NCI-H1694 treated with DMSO at 0.1 percent for 48 hours (cell line): ENCODE data around the gene SMIM29.
A peak's percentile ranks its signal among the peaks of the same experiment; 100 is the strongest.

ENCODE experiments used
- DNase-seq: peaks from one replicate; lab custom pipeline; 2025; lab: John Stamatoyannopoulos, UW

Gene SMIM29

DNA sequence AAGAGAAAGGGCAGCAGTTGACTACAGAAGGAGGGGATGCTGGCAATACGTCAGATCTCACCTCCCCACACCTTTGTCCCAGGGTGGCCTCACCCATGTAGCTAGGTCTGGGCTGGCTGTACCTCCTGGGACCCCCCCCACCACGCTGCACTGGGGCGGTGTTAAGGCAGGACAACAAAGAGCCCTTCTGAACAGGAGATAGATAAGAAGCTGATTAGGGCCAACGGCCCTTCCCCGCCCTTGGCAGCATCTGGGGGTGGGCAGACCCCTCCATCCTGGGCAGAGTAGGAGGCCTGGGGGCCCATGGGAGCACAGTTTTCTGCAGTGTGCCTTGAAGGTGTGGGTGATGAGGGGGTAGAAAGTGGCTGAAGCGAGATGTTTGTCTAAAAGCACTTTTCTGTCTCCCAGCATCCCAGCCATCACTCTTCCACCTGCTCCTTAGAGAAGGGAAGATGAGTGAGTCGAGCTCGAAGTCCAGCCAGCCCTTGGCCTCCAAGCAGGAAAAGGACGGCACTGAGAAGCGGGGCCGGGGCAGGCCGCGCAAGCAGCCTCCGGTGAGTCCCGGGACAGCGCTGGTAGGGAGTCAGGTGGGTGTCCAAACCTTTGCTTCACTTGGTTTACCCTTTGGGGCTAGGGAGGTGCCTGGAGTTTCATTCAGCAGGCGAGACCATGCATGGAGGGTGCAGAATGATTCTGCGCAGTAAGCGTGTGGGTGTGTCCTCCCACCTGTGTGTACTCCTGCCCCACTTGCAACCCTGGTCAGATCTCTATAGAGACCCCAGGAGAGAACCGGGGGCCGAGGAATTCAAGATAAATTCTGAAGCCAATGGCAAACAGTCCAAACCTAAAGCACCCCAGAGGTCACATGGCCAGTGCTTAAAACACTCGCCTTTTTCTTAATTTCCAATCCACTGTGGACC is 8.2 kb downstream of the SMIM29 start:
- DNase-seq: no peak

DNA sequence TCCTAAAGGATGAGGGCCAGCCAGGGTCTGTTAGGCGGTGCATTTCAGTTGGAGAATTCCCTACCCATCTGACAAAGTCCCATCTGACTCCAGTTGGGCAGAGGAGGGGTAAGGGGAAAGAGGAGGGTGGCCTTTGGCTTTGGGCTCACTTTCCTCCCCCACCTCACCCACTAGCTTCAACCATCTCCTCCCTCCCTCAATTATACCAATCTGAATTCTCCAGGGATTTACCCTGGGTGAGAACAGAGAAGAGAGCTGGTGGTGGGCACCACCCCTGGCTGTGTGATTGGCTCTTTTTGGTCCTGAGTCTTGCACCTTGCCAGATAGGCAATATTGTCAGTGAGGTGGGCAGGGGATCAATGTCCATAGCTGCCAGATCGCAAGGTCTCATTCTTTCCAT is 8.9 kb downstream of the SMIM29 start:
- no peak for DNase-seq

DNA sequence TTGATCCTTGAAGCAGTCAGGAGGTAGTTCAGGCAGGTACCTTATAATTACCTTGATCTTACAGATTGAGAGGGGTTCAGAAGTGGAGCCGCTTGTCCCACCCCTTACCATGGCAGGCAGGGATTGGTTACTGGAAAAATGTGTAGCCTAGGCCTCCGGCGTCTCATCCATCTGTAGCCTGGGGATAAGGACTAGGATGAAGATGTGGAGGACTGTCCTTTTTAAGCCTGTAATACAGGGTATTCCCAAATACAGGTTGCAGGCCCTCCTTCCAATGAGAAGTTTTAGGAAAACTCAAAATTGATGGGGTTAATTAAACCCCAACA is 9.3 kb downstream of the SMIM29 start:
- DNase-seq: no peak

DNA sequence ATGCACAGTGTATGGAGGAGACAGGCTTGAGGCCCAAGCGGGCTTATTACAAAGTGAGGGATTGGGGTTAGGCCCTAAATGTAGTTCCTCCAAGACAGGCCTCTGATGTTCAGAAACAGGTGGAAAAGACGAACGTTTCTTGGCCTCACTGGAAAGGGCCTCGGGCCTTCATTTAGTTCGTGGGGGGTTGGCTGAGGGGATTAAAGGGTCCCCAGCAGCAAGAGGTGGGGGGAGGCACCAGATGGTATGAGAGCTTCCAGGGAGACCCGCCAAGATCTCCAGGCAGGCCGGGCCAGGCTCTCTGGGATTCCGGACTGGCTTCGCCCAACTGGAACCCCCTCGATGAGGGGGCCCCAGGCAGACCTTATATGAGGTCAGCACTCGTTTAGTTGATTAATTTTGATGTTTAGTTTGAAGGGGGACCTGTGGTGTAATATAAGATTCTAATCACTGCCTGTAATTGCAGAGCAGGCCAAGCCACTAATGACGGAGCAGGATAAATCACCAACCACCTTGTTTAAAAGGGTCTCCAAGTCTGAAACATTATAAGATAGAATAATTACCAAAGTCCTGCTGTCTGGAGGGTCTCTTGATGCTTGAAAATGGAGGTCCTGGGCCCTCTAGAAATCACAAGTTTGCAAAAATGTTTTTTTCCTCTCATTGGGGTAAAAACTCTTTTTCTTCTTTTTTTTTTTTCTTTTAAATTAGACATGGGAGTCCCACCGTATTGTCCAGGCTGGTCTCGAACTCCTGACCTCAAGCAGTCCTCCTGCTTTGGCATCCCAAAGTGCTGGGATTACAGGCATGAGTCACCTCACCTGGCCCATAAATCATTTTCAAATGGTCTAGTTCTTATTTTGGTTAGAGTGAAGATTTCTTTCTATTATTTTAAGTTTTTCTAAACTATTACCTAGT is 10.0 kb downstream of the SMIM29 start:
- peak; percentile 41 for DNase-seq

DNA sequence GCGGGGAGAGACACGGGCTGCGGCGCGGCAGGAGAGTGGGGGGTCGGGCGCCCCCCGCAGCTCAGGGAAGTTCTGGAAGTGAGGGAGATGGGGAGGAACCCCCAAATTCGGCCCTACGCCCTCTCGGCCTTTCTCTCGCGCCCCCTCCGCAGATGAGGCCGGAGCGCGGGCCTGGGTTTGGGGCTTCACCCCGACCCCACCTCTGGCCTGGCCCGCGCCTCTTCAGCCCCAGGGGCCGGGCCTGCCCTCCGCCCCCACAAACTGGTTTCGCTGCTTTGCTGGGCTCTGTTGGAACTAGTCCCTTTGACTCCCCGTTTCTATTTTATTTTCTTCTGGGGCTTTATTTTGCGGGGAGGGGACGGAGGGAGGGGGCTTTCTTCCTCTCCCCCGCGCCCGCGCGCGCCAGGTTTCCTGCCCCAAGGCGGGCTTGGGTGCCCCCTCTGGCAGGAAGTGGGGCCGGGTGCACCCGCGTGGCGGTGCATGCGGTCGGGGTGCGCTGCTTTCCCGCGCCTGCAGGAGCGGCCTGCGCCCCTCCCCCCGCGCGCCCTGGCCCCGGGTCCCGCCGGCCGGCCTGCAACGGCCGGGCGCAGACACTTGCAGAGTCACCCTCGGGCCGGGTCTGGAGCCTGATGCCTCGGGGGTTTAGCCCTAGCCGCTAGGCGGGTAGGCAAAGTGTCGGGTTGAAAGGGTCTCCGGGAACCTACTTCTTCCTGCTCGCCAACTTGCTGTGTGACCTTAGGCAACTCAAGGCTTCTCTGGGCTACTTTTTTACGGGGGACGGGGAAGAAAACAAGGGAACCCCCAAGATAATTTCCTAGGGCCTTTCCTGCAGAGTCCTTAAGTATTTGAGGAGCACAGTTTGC is 10.9 kb downstream of the SMIM29 start:
- DNase-seq: peak; percentile 41

DNA sequence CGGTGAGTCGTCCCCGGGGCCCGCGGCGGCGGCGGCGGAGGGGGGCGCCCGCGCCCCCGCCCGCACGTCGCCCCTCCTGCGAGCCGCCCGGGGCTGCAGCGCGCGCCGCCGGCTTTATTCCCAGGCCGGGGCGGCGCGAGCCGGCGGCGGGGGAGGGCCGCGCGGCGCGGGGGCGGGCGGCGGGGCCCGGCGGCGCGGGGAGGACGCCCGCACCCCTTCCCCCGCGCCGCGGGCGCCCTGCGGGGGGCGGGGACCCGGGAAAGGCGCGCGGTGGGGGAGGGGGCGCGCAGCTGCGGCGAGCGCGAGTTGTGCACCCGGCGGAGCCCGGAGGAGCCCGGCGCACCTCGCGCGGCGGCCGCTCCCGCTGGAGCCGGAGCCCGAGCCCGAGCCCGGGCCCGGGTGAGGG is 11.5 kb downstream of the SMIM29 start:
- no peak for DNase-seq

DNA sequence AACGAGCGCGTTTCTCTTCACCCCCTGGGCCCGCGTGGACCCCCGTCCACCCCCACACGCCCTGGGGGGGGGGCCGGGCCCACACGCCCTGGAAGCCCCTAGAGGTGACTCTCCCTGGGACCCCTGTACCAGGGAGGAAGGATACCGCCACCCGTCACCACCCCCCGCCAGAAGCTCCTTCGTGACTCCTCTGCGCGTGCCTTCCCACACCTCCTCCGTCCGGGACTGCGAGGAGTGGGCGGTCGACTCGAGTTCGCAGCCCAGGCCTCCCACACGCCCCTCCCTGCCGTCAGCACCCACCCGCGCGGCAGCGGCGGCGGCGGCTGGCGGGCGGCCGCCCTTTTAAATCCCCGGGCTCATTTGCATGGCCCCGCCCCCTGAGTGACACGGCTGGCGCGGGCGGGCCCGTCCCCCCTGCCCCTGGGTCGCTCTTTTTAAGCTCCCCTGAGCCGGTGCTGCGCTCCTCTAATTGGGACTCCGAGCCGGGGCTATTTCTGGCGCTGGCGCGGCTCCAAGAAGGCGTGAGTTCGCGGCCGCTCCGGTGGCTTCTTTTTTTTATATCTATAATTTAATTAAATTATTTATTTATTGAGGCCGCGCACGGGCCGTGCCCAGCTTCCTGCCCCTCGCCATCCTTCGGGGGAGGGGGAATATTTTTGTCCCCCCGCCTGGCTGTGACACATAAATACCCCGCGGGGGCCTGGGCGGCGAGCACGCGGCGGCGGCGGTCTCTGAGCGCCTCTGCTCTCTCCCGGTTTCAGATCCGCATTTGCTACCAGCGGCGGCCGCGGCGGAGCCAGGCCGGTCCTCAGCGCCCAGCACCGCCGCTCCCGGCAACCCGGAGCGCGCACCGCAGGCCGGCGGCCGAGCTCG is 12.1 kb downstream of the SMIM29 start, which contains the start of gene HMGA1:
Gene HMGA1 (plus strand): TSS at position 431 of the 873 bp plus-strand sequence. CDS start 3,908 bp downstream, outside the sequence.
- peak; percentile 73 for DNase-seq

DNA sequence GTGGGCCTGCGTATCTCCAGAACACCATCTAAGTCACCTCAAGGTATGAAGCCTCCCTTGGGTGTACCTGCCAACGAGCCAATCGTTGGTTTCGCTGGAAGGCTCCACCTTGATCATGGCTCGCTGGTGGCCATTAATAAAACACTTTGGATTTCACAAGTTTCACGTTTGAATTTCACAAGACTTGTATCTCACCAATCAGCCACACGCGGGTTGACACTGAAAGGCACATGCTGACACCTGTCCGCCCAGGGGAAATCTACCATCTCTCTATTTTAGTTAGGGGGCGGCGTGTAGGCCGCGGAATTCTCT is 12.7 kb downstream of the SMIM29 start:
- no peak for DNase-seq

DNA sequence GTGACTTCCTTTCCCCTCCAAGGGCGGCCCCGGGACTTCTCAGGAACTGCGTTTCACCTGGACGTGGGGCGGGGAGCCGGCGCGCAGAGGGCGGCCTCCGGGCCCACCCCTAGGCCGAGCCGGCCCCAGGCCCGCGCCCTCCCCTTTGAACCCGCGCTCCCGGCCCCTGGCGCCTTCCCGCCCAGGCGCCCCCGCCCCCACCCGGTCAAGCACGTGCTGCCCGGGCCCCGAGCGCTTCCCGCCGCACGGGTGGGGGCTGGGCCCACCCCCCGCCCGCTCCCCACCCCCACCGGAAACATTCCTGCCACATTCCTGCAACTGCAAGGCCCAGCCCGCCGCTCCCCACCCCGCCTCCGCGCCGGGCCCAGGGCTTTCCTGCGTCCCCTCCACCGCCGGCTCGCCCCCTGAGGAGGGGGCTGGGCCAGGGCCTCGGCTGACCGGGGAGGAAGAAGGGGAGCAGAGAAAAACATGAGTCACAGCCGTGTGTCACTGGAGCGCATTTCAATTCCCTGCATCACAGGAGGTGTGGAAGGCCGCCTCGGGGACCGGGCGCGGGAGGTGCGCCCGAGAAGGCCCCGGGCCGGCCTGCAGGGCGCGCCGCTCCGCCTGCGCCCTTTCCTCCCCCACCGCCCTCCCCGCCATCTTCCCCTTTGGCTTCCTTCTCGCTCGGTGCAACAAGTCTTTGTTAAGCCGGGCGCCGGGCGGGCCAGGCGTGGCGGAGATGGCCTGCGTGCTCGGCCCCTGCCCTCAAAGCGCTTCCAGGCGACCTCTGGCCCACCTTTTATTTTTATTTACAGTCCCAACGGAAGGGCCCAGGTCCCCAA is 13.3 kb downstream of the SMIM29 start:
- DNase-seq: no peak

DNA sequence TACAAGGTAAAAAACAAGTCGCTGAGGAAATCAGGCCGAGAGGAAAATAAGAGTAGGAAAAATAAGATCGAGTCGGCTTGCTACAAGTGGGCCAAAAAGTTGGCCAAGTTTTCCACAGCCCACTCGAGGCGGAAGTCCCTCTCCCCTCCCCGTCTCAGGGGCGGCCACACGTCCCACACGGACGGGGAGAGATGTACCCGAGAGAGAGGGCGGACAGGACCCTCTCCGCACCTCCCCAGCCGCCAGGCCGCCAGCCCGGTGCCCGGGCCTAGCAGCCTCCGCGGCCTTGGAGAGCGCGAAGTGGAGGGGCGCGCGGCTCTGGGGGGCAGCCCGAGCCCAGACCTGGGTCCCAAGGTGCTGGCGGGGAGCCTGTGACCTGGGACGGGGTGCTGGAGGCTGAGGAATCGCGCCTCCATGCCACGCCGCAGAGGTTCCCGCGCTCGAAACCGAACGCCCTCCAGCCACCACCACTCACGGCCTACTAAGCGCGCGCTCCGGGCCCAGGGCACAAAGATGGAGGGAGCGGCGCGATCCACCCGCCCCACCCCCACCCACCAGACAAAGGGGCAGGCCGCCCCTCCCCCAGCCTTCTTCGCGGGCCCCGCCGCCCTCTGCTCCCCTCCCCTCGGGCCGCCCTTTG is 14.0 kb downstream of the SMIM29 start:
- no peak for DNase-seq

DNA sequence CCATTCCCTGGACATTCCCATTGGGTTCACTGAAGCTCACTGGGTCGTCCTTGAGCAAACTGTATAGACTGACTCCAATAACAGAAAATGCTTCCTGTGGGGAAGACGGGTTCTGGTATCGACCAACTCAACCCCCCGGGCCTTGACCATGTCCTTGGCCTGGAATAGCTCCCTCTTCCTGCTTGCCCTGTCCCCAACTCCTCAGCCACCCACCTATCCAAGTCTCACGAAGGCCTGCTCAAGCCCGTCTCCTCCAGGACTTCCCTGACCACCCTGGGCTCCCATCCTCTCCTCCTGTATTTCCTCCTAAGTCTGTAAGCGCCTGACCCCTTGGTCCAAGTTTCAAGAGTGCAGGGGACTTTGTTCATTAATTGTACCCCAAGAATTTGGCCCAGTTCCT is 14.9 kb downstream of the SMIM29 start:
- no peak for DNase-seq

DNA sequence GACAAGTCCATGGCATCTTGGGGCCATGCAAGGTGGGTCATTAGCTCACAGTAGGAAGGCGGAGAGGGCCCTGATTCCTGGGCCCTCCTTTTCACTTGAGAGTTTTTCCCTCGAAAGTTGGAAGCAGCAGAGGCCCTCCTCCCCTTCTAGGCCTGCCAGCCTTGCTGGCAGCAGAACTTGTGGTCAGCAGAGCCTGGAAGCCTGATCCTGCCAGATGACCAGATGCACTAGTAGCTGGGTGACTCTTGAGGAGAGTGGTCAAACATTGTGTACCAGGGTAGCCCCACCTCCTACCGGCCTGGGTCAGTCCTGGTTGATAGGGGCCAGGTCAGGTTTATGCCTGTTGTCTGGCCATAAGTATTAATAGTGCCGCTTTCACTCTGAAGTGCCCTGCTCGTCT is 15.9 kb downstream of the SMIM29 start:
- no peak for DNase-seq

DNA sequence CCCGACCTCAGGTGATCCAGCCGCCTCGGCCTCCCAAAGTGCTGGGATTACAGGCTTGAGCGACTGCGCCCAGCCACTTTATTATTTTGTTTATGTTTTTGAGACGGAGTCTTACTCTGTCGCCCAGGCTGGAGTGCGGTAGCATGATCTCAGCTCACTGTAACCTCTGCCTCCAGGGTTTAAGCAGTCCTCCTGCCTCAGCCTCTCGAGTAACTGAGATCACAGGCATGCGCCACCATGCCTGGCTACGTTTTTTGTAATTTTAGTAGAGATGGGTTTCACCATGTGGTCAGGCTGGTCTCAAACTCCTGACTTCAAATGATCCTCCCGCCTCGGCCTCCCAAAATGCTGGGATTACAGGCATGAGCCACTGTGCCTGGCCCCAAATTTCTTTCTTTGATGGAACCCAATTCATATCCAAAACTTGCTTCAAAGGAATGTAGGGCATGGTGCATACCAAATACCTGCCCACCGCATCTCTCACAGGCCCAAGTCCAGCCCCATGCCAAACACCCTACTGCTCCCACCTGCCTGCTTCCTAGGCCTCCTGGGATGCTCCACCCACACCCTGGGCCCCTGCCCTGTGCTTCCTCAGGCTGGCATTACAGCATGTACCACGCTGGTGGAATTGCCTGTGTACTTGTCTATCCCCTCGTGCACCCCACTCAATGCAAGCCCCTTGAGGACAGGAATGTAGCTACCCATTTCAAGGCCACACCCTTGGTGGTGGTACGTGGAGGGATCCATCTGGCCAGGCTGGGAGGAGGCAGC is 17.1 kb downstream of the SMIM29 start:
- DNase-seq: no peak

DNA sequence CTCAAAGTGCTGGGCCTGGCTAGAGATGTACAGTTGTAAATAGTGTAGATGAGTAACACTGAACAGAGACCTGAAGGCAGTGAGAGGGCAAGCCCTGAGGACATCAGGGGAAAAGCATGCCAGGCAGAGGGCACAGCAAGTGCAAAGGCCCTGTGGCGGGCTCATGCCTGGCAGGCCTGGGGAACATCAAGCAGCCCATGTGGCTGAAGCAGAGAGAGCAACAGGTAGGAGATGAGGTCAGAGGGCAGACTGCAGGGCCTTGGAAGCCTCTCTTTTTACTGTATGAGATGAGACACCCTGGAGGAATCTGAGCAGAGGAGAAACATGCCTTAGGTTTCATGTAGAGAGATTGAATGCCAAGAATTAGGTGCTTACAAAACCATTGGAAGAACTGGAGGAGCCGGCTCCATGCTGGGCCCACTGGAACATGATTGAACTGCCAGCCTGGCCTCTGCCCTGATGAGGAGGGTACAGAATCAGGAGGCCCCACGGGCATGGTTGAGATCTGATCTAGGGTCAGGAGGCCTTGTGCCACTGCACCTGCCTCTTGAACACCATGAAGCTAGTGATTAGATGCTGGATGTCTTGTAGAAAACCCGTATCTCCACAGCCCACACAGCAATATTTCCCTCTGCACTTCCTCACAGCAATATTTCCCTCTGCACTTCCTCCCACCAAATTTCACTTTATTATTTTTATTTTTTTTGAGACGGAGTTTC is 18.0 kb downstream of the SMIM29 start:
- no peak for DNase-seq

DNA sequence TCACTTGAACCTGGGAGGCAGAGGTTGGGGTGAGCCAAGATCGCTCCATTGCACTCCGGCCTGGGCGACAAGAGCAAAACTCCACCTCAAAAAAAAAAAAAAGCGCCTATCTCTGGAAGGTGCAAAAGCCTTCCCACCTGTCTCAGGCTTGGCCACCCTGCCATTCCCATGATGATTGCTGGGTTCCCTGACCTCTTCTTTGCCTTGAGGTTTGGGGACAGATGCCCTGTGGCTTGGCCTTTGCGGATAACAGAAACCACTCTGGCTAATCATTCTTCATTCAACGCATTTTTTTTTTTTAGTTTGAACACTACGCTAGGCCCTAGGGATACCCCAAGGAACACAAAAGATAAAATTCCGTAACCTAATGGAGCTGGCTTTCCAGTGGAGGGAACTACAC is 18.9 kb downstream of the SMIM29 start:
- DNase-seq: no peak

DNA sequence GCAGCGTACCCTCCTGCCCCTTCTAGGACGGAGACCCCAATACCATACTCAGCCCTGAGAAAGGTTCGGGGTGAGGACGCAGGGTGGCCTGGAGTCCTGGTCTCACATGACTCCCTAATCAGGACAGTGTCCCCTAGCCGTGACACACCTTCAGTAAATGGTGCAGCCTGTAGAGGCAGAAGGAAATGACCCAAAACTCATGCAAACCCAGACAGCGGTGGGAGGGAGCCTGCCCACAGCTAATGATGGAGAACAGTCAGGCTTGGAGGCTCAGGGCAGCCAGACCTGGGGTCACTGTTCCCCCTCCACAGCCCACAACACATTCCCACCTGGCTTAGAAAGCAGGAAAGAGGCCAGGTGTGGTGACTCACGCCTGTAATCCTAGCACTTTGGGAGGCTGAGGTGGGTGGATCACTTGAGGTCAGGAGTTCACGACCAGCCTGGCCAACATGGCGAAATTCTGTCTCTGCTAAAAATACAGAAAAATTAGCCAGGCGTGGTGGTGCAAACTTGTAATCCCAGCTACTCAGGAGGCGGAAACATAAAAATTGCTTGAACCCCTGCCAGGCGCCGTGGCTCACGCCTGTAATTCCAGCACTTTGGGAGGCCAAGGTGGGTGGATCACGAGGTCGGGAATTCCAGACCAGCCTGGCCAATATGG is 20.9 kb downstream of the SMIM29 start:
- DNase-seq: no peak

DNA sequence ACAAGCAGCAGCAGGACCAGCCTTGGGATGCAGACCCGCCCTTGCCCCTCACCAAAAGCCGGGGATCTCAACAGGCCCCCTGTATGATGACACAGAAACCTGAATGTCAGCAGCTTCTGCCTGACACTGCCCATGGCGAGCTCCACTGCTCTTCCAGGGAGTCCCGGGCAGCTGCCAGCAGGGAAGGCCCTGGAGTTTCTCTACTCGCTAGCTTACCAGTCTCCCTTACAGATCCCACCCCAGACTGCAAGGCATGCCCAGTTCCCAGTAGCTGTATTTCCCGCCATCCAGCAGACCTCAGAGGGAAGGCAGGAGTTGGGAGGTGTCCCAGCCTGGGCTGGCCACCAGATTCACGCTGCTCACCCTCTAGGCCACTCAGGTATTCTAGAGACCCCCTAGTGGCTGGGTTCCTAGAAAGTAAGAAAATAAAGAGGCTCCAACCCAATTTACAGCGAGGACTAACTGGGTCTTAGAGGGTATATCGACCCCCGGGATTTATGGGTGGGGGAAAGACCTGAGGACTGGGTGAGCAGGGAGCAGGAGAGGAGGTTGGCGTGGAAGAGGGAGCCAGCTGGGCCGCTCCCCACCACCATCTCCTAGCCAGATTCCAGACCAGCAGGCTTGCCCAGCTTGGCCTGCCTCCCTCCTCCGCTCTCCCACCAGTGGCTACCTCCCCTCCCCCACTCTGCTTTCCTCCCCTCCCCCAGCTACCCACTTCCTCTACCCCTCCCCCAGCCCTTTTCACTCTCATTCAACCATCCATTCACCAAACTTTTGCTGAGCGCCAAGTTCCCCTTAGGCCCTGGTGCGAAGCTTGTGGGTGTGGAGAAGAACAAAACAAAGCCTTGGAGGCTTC is 21.8 kb downstream of the SMIM29 start:
- no peak for DNase-seq
